Colonic mucosa (tissue), 4 donors: ENCODE data around the gene PTK6. TPM values are rescaled to one million over a fixed set of nuclear protein-coding genes. Genes with fewer than 3 reads are reported as not detected.
"Not testable (repeated sequence)": the region's sequence is repeated elsewhere in the genome, so short reads cannot be mapped to it uniquely, and the experiment has no call there.

ENCODE experiments used
- DNase-seq: peaks from one replicate; pipeline ENCODE4 v3.0.0-alpha.2; 2020
- H3K27ac ChIP-seq: fragments of 200-600 bp; one replicate; pipeline ENCODE4 v1.8.0; 2021
- H3K27me3 ChIP-seq: fragments of 200-600 bp; one replicate; pipeline ENCODE4 v1.8.0; 2021
- H3K36me3 ChIP-seq: fragments of 200-600 bp; one replicate; pipeline ENCODE4 v1.8.0; 2021
- H3K4me1 ChIP-seq: fragments of 200-600 bp; one replicate; pipeline ENCODE4 v1.8.0; 2021; ENCODE audit warnings: mild to moderate bottlenecking
- H3K4me3 ChIP-seq: fragments of 200-600 bp; one replicate; pipeline ENCODE4 v1.8.0; 2021
- H3K9ac ChIP-seq, 2 donors: one replicate each; pipeline ENCODE4 v1.7.0; 2013; ENCODE audit warnings: control low read depth in 2 of 2, low read depth in 2 of 2, low read length in 2 of 2
- H3K9me3 ChIP-seq: fragments of 200-600 bp; one replicate; pipeline ENCODE4 v1.8.0; 2021
- intact Hi-C: fragments of 100-400 bp; cut with DNase I; formaldehyde crosslinking; loops from one replicate; pipeline ENCODE4 v1.14.1; 2022
- total RNA-seq, 2 donors: library from RNA; stranded (reverse); fragmentation: NEBNext Ultra II Directional in 1 of 2; extraction: Animal tissue kit (Norgen Biotek cat#: 25700) in 1 of 2; gene quantifications; one replicate each; pipeline ENCODE4 v1.2.1, GENCODE V29; 2021
- TF ChIP-seq, protein P1 (sequence below): fragments of 200-600 bp; IDR thresholded peaks from one replicate; pipeline ENCODE4 v1.8.0; 2022; ENCODE audit warnings: antibody characterized with exemption, mild to moderate bottlenecking
- donor health status: healthy.
- donor health status: DM: no; HTN: no; CAD: no.
- donor health status: DM: no; HTN: no; CAD: no.

Gene PTK6
- total RNA-seq, 2 donors from 2014 or later, result 69.0 to 91.1 TPM

DNA sequence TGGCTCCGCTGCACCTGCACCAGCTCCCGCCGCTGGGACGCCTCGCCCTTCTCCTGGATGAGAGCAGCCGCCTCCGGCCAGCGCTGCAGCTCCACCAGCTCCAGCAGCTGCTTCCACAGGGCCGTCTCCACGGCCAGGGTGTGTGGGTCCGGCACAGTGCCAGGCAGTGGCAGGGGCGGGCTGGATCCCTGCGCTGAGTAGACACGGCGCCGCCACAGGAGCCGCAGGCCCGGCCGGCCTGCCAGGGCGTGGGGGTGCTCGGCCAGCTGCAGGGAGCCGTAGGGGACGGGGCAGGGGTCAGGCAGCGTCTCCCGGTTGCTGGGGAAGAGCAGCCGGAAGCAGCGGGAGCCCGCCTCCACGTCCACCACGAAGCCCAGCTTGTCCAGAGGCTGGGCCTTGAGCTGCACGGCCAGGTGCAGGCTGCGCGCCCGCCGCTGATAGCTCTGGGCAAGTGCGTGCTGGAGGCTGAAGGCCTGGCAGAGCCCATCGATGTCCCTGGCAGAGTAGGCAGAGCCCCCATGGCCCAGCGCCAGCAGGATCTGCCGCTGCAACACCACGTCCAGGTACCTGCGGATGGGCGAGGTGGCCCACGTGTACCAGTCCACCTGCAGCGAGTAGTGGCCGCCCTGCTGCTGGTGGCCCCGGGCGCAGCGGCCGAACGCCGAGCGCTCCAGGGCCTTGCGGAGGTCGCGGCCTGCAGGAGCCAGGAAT lies 26.2 kb upstream of the PTK6 start:
- no peaks in the 10 kb centered on the region for H3K9me3 ChIP-seq
- TF ChIP-seq, protein P1, sequence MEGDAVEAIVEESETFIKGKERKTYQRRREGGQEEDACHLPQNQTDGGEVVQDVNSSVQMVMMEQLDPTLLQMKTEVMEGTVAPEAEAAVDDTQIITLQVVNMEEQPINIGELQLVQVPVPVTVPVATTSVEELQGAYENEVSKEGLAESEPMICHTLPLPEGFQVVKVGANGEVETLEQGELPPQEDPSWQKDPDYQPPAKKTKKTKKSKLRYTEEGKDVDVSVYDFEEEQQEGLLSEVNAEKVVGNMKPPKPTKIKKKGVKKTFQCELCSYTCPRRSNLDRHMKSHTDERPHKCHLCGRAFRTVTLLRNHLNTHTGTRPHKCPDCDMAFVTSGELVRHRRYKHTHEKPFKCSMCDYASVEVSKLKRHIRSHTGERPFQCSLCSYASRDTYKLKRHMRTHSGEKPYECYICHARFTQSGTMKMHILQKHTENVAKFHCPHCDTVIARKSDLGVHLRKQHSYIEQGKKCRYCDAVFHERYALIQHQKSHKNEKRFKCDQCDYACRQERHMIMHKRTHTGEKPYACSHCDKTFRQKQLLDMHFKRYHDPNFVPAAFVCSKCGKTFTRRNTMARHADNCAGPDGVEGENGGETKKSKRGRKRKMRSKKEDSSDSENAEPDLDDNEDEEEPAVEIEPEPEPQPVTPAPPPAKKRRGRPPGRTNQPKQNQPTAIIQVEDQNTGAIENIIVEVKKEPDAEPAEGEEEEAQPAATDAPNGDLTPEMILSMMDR, result no peak
- no peak overlapping the region for H3K4me3 ChIP-seq
- no peaks in the 10 kb centered on the region for H3K27me3 ChIP-seq
- no peak overlapping the region for H3K9ac ChIP-seq
- no peaks in the 10 kb centered on the region for H3K4me1 ChIP-seq
- intact Hi-C loops, result no loop called here
- DNase-seq, result no peak
- H3K27ac ChIP-seq, result no peak overlapping the region
- H3K36me3 ChIP-seq, result peaks cover 9% of the 10 kb centered on the region

DNA sequence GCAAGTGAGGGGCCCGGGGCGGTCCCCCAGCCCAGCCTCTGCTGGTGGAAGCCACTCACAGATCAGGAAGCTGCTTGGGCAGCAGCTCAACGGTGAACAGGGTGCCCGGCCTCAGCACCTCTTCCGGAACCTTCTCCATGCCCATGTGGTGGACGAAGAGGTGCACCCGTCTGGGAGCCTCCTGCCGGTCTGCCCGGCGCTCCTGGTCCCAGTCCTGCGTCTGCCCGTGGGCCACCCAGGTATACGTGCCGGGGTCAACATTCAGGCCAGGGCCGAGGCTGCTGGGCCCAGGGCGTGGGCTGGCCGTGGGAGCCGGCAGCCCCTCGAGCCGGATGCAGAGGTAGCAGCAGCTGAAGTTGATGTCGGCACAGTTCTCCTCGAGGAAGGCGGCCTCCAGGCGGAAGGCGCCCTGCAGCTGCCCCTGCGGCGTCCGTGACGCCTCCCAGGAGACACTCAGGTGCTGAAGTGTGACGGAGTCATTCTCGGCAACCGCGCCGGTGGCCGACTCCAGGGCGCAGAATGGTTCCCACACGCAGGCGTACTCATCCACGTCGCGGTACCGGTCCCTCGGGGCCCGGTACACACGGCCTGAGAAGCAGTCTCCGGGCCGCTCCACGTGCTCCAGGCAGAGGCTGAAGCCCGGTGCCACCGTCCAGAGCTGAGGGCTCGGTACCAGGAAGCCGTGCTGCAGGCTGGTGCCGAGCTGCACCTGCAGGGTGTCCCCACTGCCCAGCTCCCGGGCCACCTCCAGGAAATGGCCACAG lies 25.5 kb upstream of the PTK6 start:
- Histone ChIP-seq H3K36me3 (peaks cover 9% of the 10 kb centered on the region), H3K9me3 (no peaks in the 10 kb centered on the region), H3K27me3 (no peaks in the 10 kb centered on the region), H3K9ac (no peak overlapping the region), H3K27ac (no peak overlapping the region), H3K4me3 (no peak overlapping the region), H3K4me1 (no peaks in the 10 kb centered on the region)
- TF ChIP-seq, protein P1, result no peak
- no peak for DNase-seq
- intact Hi-C loops, result no loop called here

DNA sequence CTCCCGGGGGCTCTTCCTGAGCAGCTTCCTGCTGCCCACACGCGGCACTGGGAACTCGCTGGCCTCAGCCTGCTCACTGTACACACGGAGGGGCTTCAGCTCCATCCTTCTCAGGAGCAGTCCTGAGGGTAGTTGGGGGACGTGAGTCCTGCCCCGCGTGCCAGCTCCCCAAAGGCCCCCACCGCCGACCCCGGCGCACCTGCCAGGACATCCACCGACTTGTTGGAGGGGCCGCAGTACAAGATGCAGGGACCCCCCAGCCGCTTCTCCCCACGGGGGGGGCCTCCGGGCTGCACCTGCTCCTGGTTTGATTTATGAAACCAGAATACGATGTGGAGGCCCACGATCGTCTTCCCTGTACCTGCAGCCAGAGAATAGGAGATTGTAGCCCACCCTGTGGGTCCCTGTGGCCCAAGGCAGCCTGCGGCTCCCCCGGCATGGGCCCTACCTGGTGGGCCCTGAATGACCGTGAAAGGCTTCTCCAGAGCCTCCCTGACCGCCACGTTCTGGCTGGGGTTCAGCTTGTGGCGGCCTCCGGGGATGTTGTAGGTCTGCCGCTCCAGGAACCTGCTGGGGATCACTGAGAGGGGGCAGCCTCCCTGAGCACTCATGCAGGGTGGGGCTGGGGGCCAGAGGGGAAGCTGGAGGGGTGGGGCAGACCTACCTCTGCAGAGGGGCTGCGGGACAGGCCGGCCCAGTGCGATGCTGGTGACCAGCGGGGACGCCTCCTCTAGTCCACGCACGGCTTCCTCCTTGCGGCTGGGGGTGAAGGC lies 24.6 kb upstream of the PTK6 start:
- Histone ChIP-seq H3K36me3 (peaks cover 9% of the 10 kb centered on the region), H3K27ac (no peak overlapping the region), H3K27me3 (no peaks in the 10 kb centered on the region), H3K9ac (no peak overlapping the region), H3K4me3 (no peak overlapping the region), H3K9me3 (no peaks in the 10 kb centered on the region), H3K4me1 (no peaks in the 10 kb centered on the region)
- no peak for DNase-seq
- intact Hi-C loops, result no loop called here
- TF ChIP-seq, protein P1, result no peak

DNA sequence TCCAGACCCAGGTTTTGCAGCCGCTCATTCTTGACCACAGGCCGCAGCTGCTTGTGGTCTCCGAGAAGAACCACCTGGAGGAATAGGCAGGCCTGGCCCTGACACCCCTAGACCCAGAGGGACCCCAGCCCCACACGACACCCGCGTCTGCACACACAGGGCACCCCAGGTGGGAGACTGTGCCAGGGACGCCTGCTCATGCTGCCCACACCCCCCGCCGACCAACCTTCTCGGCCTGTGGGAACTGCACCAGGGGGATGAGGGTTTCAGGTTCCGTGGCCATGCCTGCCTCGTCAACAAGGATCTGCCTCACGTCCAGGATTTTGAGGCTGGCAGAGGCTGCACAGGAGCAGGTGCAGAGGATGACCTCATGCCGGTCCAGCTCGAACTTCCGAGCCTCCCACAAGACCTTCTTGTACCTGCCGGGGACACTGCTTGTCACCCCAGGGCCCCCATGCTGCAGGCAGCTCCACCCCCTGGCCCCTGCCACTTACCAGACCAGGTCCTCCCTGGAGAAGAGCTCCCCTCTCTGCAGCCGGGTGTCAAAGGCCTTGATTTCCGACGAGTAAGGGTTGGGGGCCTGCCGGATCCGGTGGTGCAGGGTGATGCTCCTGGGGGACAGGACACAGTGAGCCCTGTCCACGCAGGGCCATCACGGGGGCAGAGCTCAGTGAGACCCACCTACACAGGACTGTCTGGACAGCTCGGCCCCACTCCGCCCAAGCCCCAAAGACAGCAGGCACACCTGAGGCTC lies 23.9 kb upstream of the PTK6 start:
- H3K4me1 ChIP-seq, result no peaks in the 10 kb centered on the region
- no peak for DNase-seq
- no peaks in the 10 kb centered on the region for H3K27me3 ChIP-seq
- intact Hi-C loops, result no loop called here
- H3K9me3 ChIP-seq, result no peaks in the 10 kb centered on the region
- H3K27ac ChIP-seq, result no peak overlapping the region
- TF ChIP-seq, protein P1, result no peak
- no peak overlapping the region for H3K4me3 ChIP-seq
- H3K9ac ChIP-seq, result no peak overlapping the region
- H3K36me3 ChIP-seq, result peaks cover 9% of the 10 kb centered on the region

DNA sequence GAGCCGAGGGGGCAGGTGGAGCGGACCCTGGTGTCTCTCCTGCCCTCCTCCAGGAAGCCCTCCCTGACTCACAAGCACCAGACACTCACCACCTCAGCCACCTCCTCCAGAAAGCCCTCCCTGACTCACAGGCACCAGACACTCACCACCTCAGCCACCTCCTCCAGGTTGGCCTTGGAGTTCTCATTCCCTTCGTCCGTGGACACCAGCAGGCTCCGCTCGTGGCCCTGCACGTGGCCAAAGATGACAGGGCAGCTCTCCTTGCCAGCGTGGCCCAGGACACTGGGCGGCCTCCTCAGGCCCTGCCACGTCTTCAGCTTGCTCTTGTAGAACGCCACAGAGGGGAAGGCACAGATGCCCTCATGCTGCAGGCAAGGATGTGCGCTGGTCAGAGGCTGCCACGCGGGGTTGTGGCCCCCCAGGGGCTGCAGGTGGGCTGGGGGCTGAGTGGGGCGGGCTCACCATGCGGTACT lies 23.2 kb upstream of the PTK6 start:
- H3K4me1 ChIP-seq, result no peaks in the 10 kb centered on the region
- H3K4me3 ChIP-seq, result no peak overlapping the region
- no peaks in the 10 kb centered on the region for H3K27me3 ChIP-seq
- intact Hi-C loops, result no loop called here
- no peak overlapping the region for H3K27ac ChIP-seq
- H3K36me3 ChIP-seq, result peaks cover 9% of the 10 kb centered on the region
- H3K9me3 ChIP-seq, result no peaks in the 10 kb centered on the region
- DNase-seq, result no peak
- TF ChIP-seq, protein P1, result no peak
- no peak overlapping the region for H3K9ac ChIP-seq

DNA sequence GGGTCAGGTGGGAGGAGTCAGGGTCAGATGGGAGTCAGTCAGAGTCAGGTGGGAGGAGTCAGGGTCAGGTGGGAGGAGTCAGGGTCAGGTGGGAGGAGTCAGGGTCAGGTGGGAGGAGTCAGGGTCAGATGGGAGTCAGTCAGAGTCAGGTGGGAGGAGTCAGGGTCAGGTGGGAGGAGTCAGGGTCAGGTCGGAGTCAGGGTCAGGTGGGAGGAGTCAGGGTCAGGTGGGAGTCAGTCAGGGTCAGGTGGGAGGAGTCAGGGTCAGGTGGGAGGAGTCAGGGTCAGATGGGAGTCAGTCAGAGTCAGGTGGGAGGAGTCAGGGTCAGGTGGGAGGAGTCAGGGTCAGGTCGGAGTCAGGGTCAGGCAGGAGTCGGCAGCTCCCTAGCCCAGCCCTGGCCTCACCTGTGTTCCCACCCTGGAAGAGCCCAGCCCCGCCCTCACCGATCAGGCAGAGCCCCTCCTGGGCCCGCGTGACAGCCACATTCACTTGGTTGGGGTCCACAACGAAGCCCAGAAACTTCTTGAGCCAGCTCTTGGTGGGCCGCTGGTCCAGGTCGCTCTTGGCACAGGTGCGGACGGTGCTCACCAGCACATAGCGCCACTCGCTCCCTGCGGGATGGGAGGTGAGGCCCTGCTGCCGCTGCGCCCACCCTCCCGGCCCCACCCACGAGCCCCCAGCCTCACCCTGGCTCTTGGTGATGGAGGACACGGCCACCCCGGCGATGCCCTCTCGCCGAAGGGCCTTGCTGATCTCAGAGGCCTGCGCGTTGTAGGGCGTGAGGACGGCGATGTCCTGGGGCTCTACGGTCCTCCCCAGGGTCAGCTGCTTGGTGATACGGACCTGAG lies 22.5 kb upstream of the PTK6 start:
- H3K4me3 ChIP-seq, H3K27ac ChIP-seq, H3K9ac ChIP-seq, intact Hi-C loops, H3K9me3 ChIP-seq, DNase-seq, H3K4me1 ChIP-seq, H3K27me3 ChIP-seq, H3K36me3 ChIP-seq: not testable (repeated sequence)
